HG03060 (cell line): ENCODE data around the gene PLPPR5.

Source experiments
- ATAC-seq: cut with Tn5 transposase; IDR thresholded peaks from one replicate; pipeline ENCODE4 v1.9.1; 2021; ENCODE audit warnings: low read depth, moderate number of reproducible peaks; ENCODE audit not compliant: unreplicated experiment

Gene PLPPR5

DNA sequence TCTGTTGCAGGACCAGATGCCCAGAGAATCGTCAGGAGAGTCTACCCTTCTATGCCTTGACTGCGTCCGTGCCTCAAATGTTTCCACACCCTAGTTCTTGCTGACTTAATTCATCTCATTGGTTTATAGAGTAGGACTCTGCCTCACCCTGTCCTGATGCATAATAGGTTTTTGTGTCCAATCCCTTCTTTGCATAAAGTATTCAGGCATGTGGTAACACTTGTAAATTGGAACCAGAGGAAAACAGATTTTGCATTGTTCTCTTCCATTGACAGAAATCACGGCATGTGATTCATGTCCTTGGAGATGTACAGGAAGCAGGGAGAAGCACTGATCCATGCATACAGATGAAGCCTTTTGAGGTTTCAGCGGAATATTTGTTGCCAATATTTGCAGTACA, 29.5 kb downstream of the PLPPR5 start:
- no peak for ATAC-seq

GRCh38 chr1:98969798-98970490, 34.7 kb downstream of the PLPPR5 start:
- no peak for ATAC-seq

DNA sequence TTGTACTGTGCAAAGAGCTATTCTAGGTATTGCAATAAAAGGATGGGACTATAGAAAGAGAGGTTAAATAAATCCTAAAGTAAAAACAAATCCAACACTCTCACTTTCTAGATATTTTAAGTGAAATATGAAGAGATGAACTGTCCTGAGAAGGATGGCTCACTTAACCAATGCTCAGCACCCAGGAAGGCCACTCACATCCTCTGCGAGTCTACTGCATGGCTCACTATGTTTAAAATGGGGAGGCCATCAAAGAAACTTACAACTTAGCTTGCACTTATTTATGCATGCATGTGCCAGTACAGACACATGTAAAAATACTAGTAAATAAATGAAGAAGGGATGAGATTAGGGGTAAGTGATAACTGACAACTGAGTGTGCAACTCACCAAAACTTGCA, 37.5 kb downstream of the PLPPR5 start:
- no peak for ATAC-seq

- no peak for ATAC-seq
These were observed 39.3 kb downstream of the PLPPR5 start for GRCh38 chr1:98965394-98965793.

- ATAC-seq, result no peak
These were observed 40.5 kb downstream of the PLPPR5 start for GRCh38 chr1:98964198-98964597.

DNA sequence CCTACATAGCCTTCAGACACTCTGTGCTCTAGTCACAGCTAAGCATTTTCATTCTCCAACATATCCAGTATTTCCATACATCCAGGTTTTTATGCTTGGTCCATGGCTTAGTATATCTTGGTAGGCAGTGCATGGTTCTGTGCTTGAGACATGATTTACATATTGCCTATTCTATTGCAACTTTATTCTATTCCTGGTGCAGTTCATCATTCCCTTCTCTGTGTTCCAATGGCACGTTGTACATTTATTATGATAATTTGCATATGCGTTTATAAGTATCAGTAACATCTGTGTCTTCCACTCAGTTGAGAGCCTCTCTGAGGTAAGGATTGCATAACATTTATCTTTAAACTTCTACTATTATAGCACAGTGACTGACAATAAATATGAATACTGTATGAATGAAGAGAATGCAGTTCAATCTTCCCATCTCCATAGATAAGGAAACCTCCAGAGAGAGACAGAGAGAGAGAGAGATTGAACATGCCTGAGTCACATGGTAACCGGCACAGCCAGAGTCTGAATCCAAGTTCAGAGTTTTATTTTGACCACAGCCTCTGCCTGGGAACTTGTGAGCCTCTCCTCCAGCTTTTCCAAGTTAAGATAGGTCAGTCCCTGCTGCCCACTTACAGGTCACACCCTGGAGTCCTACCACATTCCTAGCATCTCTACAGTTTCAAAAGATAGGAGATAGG, 41.5 kb downstream of the PLPPR5 start:
- ATAC-seq, result no peak

DNA sequence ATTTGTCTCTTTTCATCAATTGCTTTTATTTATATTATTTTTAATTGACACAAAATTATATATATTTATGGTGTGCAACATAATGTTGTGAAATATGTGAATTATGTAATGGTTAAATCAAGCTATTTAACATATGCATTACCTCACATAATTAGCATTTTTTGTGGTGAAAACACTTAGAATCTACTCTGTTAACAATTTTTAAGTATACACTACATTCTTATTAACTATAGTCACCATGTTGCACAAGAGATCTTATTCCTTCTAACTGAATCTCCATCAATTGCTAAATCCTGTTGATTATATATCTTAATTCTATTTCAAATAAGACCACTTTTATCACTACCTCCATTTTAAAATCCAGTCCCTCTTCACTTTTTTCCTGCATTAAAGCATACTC, 42.5 kb downstream of the PLPPR5 start:
- no peak for ATAC-seq

- ATAC-seq, result no peak
These were observed 55.0 kb downstream of the PLPPR5 start for GRCh38 chr1:98949621-98950020.

- ATAC-seq, result no peak
These were observed 55.5 kb downstream of the PLPPR5 start for GRCh38 chr1:98949166-98949565.

- no peak for ATAC-seq
These were observed 57.6 kb downstream of the PLPPR5 start for GRCh38 chr1:98947071-98947470.

DNA sequence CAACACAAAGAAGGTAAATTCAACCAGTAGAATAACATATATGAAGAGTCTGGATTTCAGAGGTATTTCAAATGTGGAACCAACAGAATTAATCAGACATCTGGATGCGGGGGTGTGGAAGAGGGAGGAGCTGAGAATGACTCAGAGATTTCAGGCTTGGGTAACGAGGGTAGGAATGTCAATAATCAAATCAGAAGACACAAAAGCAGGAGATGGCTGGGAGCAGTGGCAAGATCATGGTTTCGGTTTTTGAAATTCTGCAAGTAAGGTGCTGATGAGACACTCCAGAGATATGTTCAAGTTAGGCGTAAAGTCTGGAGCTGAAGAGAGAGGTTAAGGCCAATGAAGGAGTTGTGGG, 64.0 kb downstream of the PLPPR5 start:
- ATAC-seq, result no peak

- no peak for ATAC-seq
These were observed 64.5 kb downstream of the PLPPR5 start for GRCh38 chr1:98940069-98940721.

- no peak for ATAC-seq
These were observed 65.2 kb downstream of the PLPPR5 start for GRCh38 chr1:98939471-98939870.

GRCh38 chr1:98937347-98937746, 67.3 kb downstream of the PLPPR5 start:
- no peak for ATAC-seq

- ATAC-seq, result no peak
These were observed 72.5 kb downstream of the PLPPR5 start for GRCh38 chr1:98932184-98932583.

DNA sequence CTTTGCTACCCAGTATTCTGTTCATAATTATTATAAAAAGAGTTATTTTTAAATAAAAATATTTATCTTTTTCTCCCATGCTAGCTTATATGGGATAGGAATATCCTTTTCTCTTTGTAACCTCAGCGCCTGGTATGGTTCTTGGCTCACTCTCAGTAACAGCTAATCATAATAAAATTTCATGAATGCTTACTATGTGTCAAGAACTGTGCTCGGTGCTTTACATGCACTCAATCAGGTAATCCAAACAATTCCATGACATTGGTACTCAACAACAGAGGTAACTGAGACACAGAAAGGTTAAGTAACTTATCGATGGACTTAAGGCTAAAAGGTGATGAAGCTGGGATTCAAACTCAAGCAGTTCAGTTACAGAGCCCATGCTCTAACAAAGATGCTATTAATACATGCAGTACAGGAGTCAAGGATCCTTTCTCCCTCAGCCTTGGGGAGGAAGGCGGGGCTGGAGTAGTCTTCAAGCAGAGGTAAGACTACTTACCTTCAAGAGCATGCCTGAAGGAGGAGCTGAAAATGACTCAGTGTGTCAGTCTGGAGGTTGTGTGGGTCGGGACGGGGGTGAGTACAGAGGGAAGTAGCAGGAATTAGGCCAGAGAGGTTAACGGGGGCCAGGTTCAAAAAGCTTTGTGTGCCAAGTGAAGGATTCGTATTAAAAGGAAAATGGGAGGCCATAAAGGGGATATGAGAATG, 73.4 kb downstream of the PLPPR5 start:
- no peak for ATAC-seq

GRCh38 chr1:98929437-98929836, 75.2 kb downstream of the PLPPR5 start:
- ATAC-seq, result no peak

- no peak for ATAC-seq
These were observed 78.1 kb downstream of the PLPPR5 start for GRCh38 chr1:98926597-98926996.

GRCh38 chr1:98924977-98925376, 79.7 kb downstream of the PLPPR5 start:
- no peak for ATAC-seq

GRCh38 chr1:98923667-98924066, 81.0 kb downstream of the PLPPR5 start:
- no peak for ATAC-seq

GRCh38 chr1:98921817-98922216, 82.8 kb downstream of the PLPPR5 start:
- no peak for ATAC-seq
